A204.1 (cell line): ENCODE results near the gene PCDHB5.
A peak's percentile ranks its signal among the peaks of the same experiment; 100 is the strongest.
"Not testable (repeated sequence)": the region's sequence is repeated elsewhere in the genome, so short reads cannot be mapped to it uniquely, and the experiment has no call there.

Experiments
- FAIRE-seq: peaks from 2 replicates; lab custom pipeline; 2012; peaks lifted over from hg19 to GRCh38; lab: Jason Lieb, UNC

The PCDHB5 gene

DNA sequence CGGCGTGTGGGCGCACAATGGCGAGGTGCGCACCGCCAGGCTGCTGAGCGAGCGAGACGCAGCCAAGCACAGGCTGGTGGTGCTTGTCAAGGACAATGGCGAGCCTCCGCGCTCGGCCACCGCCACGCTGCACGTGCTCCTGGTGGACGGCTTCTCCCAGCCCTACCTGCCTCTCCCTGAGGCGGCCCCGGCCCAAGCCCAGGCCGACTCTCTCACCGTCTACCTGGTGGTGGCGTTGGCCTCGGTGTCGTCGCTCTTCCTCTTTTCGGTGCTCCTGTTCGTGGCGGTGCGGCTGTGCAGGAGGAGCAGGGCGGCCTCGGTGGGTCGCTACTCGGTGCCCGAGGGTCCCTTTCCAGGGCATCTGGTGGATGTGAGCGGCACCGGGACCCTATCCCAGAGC, 17.1 kb downstream of the PCDHB5 start:
- FAIRE-seq, result not testable (repeated sequence)

DNA sequence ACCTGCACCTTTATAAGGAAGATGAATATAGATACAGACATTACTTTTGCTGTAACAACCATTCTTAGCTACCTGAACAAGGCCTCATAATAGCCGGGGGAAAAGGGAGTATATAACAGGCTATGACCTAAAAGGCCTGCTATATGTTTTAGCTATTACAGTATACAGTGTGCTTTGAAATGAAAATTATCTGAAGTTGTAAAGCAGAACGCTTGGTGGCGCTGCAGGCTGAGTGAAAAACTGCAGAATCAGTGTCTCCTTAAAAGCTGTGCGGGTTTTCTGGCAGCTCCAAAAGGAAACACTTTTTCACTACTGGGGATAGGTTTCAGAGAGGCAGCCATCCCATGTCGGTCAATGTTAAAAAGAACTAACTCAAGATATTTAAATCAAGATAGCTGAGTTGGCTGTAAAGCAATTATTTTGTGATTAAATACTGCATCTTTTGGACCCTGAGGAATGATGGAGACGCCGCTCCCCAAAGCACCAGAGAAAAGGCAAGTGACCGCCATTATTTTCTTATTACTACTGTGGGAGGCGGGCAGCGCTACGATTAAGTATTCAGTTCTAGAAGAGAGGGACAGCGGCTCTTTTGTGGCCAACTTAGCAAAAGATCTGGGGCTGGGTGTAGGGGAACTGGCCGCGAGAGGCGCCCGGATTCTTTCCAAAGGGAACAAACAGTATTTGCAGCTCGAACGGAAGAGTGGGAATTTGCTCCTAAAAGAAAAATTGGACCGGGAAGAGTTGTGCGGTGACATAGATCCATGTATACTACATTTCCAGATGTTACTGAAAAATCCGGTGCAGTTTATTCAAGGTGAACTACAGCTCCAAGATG, 20.8 kb downstream of the PCDHB5 start:
- FAIRE-seq, result no peak

DNA sequence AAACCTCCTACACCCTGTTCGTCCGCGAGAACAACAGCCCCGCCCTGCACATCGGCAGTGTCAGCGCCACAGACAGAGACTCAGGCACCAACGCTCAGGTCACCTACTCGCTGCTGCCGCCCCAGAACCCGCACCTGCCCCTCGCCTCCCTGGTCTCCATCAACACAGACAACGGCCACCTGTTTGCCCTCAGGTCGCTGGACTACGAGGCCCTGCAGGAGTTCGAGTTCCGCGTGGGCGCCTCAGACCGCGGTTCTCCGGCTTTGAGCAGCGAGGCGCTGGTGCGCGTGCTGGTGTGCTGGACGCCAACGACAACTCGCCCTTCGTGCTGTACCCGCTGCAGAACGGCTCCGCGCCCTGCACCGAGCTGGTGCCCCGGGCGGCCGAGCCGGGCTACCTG, 22.4 kb downstream of the PCDHB5 start:
- FAIRE-seq, result not testable (repeated sequence)

DNA sequence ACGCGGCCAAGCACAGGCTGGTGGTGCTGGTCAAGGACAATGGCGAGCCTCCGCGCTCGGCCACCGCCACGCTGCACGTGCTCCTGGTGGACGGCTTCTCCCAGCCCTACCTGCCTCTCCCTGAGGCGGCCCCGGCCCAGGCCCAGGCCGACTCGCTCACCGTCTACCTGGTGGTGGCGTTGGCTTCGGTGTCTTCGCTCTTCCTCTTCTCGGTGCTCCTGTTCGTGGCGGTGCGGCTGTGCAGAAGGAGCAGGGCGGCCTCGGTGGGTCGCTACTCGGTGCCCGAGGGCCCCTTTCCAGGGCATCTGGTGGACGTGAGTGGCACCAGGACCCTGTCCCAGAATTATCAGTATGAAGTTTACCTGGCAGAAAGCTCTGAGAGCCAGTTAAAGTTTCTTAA, 22.9 kb downstream of the PCDHB5 start:
- FAIRE-seq, result not testable (repeated sequence)

DNA sequence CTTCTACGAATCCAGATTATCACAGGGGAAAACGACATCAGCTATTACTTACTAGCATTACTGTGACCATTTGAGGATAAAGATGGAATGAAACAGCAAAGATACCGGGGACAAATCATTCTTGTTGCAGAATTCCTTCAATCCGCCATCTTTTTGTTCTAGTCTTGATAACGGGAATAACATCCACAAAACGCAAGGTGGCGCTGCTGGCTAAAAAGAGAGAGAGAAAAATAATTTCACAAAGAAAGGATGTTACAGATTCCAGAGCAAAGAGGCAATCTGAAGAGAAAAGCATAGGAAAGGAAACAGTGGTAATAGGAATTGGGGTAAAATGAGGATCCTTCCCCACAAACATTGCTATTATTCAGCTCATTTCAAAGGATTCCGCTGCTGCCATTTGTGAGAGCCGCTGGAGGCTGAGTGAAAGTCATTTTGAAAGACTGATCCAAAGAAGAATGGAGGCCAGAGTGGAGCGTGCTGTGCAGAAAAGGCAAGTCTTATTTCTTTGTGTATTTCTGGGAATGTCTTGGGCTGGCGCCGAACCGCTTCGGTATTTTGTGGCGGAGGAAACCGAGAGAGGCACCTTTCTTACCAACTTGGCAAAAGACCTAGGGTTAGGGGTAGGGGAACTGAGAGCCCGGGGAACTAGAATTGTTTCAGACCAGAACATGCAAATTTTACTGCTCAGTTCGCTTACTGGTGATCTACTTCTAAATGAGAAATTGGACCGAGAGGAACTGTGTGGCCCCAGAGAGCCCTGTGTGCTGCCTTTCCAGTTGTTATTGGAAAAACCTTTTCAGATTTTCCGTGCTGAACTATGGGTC, 37.6 kb downstream of the PCDHB5 start, which contains the start of gene PCDHB7:
PCDHB7 (plus strand) TSS at position 264 of the 824 bp plus-strand sequence; CDS start at position 456, 192 bp downstream.
- peak; percentile 80 for FAIRE-seq

DNA sequence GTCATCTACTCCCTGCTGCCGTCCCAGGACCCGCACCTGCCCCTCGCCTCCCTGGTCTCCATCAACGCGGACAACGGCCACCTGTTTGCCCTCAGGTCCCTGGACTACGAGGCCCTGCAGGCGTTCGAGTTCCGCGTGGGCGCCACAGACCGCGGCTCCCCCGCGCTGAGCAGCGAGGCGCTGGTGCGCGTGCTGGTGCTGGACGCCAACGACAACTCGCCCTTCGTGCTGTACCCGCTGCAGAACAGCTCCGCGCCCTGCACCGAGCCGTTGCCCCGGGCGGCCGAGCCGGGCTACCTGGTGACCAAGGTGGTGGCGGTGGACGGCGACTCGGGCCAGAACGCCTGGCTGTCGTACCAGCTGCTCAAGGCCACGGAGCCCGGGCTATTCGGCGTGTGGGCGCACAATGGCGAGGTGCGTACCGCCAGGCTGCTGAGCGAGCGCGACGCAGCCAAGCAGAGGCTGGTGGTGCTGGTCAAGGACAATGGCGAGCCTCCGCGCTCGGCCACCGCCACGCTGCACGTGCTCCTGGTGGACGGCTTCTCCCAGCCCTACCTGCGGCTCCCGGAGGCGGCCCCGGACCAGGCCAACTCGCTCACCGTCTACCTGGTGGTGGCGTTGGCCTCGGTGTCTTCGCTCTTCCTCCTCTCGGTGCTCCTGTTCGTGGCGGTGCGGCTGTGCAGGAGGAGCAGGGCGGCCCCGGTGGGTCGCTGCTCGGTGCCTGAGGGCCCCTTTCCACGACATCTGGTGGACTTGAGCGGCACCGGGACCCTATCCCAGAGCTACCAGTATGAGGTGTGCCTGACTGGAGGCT, 39.5 kb downstream of the PCDHB5 start:
- not testable (repeated sequence) for FAIRE-seq

DNA sequence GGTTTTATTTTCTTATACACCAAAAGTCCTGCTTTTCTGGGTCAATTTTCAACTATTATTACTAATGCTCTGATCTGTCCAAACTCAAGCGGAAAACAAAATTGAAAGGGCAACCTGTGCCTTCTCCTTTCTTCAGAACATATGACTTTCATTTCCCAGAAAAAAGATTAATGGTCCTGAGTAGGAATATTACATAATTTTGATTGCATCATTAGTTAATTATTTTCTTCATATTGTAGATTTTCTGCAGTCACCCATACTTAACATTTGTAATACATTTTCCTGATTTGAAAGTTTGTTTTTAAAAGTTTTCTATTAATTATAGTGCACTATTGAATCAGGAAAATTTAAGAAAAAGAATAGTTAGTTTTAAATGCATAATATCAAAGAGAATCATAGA, 40.9 kb downstream of the PCDHB5 start:
- FAIRE-seq, result peak; percentile 99

DNA sequence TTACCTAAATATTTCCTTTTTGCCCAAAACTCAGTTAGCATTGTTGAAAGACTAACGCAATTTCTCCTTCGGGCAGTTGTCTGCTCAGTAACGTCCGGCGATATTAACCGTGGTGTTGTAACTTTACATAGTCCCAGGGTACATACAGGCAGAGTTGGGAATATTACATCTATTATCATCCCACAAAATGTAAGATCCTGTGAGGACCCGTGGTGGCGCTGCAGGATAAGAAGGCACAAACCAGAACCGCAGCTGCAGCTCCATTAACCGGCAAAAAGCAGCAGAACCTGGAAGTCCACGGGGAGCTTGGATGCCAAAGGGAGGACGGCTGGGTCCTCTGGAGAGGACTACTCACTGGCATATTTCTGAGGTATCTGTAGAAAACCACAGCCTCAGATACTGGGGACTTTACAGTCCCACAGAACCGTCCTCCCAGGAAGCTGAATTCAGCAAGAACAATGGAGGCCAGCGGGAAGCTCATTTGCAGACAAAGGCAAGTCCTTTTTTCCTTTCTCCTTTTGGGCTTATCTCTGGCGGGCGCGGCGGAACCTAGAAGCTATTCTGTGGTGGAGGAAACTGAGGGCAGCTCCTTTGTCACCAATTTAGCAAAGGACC, 42.7 kb downstream of the PCDHB5 start, which contains the start of gene PCDHB8:
PCDHB8 (plus strand) TSS at position 214 of the 615 bp plus-strand sequence; CDS start at position 459, 245 bp downstream.
- FAIRE-seq, result not testable (repeated sequence)

DNA sequence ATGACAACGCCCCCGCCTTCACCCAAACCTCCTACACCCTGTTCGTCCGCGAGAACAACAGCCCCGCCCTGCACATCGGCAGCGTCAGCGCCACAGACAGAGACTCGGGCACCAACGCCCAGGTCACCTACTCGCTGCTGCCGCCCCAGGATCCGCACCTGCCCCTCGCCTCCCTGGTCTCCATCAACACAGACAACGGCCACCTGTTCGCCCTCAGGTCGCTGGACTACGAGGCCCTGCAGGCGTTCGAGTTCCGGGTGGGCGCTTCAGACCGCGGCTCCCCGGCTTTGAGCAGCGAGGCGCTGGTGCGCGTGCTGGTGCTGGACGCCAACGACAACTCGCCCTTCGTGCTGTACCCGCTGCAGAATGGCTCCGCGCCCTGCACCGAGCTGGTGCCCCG, 44.4 kb downstream of the PCDHB5 start:
- FAIRE-seq, result not testable (repeated sequence)

DNA sequence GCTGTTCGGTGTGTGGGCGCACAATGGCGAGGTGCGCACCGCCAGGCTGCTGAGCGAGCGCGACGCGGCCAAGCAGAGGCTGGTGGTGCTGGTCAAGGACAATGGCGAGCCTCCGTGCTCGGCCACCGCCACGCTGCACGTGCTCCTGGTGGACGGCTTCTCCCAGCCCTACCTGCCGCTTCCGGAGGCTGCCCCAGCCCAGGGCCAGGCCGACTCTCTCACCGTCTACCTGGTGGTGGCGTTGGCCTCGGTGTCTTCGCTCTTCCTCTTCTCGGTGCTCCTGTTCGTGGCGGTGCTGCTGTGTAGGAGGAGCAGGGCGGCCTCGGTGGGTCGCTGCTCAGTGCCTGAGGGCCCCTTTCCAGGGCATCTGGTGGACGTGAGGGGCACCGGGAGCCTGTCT, 44.9 kb downstream of the PCDHB5 start:
- FAIRE-seq, result not testable (repeated sequence)

DNA sequence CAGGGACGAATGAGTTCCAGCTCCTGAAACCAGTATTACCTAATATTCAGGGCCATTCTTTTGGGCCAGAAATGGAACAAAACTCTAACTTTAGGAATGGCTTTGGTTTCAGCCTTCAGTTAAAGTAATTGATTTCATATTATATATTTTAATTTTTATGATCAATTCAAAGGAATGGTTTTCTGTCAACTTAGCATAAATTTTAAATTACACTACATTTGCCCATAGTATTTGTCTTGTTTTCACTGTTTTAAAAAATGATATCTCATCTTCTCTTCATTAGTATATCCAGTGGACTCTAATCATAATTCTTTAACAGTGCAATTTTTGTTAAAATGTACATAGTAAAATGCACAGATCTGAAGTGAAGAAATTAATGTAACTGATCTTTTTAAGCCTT, 45.3 kb downstream of the PCDHB5 start:
- no peak for FAIRE-seq

DNA sequence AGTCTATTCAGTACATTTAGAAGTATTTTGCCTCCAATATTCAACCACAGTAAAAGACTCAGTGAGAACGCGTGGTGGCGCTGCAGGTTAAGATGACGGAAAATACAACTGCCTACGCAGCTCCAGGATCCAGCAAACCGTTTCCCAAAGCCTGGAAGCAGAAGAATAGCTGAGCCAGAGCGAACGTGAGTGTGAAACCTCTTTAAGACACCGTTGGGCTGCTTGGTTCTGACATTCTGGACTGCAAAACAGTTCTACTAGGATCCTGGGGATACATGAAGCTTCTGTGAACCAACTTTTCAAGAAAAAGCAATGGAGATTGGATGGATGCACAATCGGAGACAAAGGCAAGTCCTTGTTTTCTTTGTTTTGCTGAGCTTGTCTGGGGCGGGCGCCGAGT, 47.2 kb downstream of the PCDHB5 start, which contains the start of gene PCDHB16:
PCDHB16 (plus strand) TSS at position 140 of the 400 bp plus-strand sequence; CDS start at position 313, 173 bp downstream.
- peak; percentile 95 for FAIRE-seq

DNA sequence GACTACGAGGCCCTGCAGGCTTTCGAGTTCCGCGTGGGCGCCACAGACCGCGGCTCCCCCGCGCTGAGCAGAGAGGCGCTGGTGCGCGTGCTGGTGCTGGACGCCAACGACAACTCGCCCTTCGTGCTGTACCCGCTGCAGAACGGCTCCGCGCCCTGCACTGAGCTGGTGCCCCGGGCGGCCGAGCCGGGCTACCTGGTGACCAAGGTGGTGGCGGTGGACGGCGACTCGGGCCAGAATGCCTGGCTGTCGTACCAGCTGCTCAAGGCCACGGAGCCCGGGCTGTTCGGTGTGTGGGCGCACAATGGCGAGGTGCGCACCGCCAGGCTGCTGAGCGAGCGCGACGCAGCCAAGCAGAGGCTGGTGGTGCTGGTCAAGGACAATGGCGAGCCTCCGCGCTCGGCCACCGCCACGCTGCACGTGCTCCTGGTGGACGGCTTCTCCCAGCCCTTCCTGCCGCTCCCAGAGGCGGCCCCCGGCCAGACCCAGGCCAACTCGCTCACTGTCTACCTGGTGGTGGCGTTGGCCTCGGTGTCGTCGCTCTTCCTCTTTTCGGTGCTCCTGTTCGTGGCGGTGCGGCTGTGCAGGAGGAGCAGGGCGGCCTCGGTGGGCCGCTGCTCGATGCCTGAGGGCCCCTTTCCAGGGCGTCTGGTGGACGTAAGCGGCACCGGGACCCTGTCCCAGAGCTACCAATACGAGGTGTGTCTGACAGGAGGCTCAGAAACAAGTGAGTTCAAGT, 49.3 kb downstream of the PCDHB5 start:
- not testable (repeated sequence) for FAIRE-seq

DNA sequence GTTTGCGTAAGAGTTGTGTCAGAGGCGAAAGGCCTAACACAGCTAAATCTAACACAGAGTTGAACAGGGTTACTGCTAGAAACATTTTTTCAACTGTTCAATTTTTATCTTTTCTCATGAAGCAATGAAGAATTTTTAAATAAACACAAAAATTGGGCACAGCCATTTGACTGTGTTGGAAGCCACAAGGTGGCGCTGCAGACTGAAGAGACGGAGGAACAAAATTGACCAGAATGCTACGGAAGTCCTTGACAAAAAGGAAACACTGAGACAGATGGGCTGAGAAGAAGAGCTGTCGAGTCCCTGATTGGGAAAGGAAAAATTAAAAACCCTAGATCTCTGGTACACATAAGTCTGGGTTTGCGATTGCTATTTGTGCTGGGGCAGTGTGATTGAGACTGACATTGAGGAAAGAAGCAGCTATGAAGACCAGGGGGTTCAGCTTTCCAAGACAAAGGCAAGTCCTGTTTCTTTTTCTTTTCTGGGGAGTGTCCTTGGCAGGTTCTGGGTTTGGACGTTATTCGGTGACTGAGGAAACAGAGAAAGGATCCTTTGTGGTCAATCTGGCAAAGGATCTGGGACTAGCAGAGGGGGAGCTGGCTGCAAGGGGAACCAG, 52.0 kb downstream of the PCDHB5 start, which contains the start of gene PCDHB9:
PCDHB9 (plus strand) TSS at position 265 of the 616 bp plus-strand sequence; CDS start at position 423, 158 bp downstream.
- no peak for FAIRE-seq
